ENCODE measurements around the gene GNAL. TPM values are rescaled to one million over a fixed set of nuclear protein-coding genes. Genes with fewer than 3 reads are reported as not detected.

GNAL gene
- total RNA-seq, 1 experiment from 2014 or later: 4.6 TPM

- Histone ChIP-seq H3K4me2 (ENCODE audit: low read length) (peak overlapping the region; percentile 81), H3K9ac (ENCODE audit: low read length) (peak overlapping the region; percentile 79), H4K20me1 (ENCODE audit: insufficient read depth) (no peaks in the 10 kb centered on the region), H3K4me3 (replicated peaks in 1 of 2; ENCODE audit: low read depth in 1 of 2, low read length in 2 of 2) (peak overlapping the region; percentile 77 to 85), H2AFZ (ENCODE audit: low read depth, low read length, poor library complexity, severe bottlenecking) (no peak overlapping the region), H3K9me3 (ENCODE audit: control insufficient read depth in 1 of 2, insufficient read depth in 1 of 2, low read depth in 1 of 2, low read length in 2 of 2) (no peaks in the 10 kb centered on the region), H3K27ac (ENCODE audit: low read depth, low read length) (peak overlapping the region; percentile 91; the same call in 1 of the 2 replicates), H3K4me1 (ENCODE audit: control insufficient read depth in 1 of 2, insufficient read depth in 2 of 2, low read length in 2 of 2) (peaks cover 4 to 16% of the 10 kb centered on the region in 2 experiments; a peak in 3 of 4 replicates), H3K27me3 (ENCODE audit: insufficient read depth, low read length) (no peaks in the 10 kb centered on the region), H3K36me3 (ENCODE audit: control insufficient read depth in 1 of 2, insufficient read depth in 2 of 2, low read length in 2 of 2) (no peaks in the 10 kb centered on the region; a peak in 1 of 4 replicates), H3K79me2 (ENCODE audit: insufficient read depth, low read length) (peaks cover 10% of the 10 kb centered on the region; the same call in 1 of the 2 replicates), H3K9me2 (ENCODE audit: insufficient read depth) (no peaks in the 10 kb centered on the region)
- no peak for TF ChIP-seq ATF3 (IDR thresholded peaks at IDR 0.05)
- no peak for TF ChIP-seq CEBPB (IDR thresholded peaks at IDR 0.05; ENCODE audit: low read depth)
- no peak for TF ChIP-seq CTCF (IDR thresholded peaks at IDR 0.05 in 2 of 3, conservative IDR thresholded peaks at IDR 0.05 in 1 of 3; ENCODE audit: borderline replicate concordance in 1 of 3, insufficient read depth in 1 of 3, low read depth in 2 of 3, low read length in 2 of 3)
- TF ChIP-seq TCF7L2 (IDR thresholded peaks at IDR 0.05; ENCODE audit: borderline replicate concordance, extremely low read depth, insufficient read depth, insufficient read length): no peak
- no TSS peak for BruUV-seq (replicated peaks)
- RAD21 ChIA-PET (ENCODE audit: low non-redundant PET in 1 of 2, low total read pairs in 2 of 2, uncharacterized antibody in 2 of 2, unreplicated experiment in 2 of 2): no interaction called here
- DNase-seq (ENCODE audit: low read depth, low spot score): no peak
- no peak for ATAC-seq
- intact Hi-C loops (cut with micrococcal nuclease): no loop called here
- CTCF ChIA-PET: no interaction called here
- POLR2A ChIA-PET: no interaction called here
Observed at GRCh38 chr18:11906926-11907874, 218.1 kb downstream of the GNAL start.

Data from HCT116 (cell line).